ENCODE measurements around the gene DCC.

DNA sequence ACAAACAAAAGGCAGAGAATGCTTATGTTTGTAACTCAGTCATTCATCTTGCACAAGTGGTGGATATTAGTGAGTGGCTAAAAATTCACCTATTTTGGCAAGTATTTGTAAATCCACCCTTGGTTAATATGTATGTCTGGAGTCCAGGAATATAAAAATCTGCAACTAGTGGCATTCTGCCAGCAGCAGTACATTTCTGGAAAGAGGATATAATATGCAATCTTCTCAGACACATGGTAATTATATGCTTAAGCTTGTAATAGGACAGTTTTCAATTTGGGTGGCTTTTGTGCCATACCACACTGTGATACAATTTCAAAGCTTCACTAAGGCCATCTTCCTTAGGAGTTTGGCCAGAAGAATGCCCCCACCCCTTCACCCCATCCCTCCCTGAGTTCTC is 1191.2 kb downstream of the DCC start:
- TF ChIP-seq POLR2AphosphoS5 (IDR thresholded peaks at IDR 0.05; ENCODE audit: borderline replicate concordance, low read depth, low read length) (no peak), EZH2 (IDR thresholded peaks at IDR 0.05) (no peak), FOXP2 (optimal IDR thresholded peaks at IDR 0.05; ENCODE audit: control extremely low read depth, extremely low read length, insufficient read depth) (no peak)

Data from SK-N-MC (cell line).